Adrenal gland (tissue), 12 donors: ENCODE results near the gene GABRG2. TPM values are rescaled to one million over a fixed set of nuclear protein-coding genes. Genes with fewer than 3 reads are reported as not detected.

Experiments
- DNase-seq, 7 donors: peaks; one replicate each; pipeline ENCODE4 v3.0.0-alpha.2; 2019 to 2020
- H3K27ac ChIP-seq, 5 donors: fragments of 200-600 bp; sonication (generic) in 4 of 5; 1 replicate in 3 of 5; 2 replicates in 2 of 5; pipeline versions ENCODE4 v1.5.1 to v1.8.0; 2016 to 2020; ENCODE audit warnings: mild to moderate bottlenecking in 1 of 5
- H3K27me3 ChIP-seq: fragments of 200-600 bp; 2 replicates; pipeline ENCODE4 v1.8.0; 2021
- H3K36me3 ChIP-seq, 2 donors: fragments of 200-600 bp; replicated peaks in 1 of 2; 1 replicate in 1 of 2; 2 replicates in 1 of 2; pipeline versions ENCODE4 v1.5.1 to v1.8.0; 2018 to 2022
- H3K4me1 ChIP-seq, 2 donors: fragments of 200-600 bp; replicated peaks in 1 of 2; 1 replicate in 1 of 2; 2 replicates in 1 of 2; pipeline versions ENCODE4 v1.5.1 to v1.8.0; 2018 to 2021
- H3K4me3 ChIP-seq, 4 donors: fragments of 200-600 bp; sonication (generic) in 3 of 4; one replicate each; pipeline ENCODE4 v1.5.1; 2016 to 2018
- H3K9me3 ChIP-seq, 3 donors: fragments of 200-600 bp; sonication (generic) in 1 of 3; replicated peaks in 1 of 3; 1 replicate in 2 of 3; 2 replicates in 1 of 3; pipeline versions ENCODE4 v1.5.1 to v1.8.0; 2016 to 2021
- POLR2A ChIP-seq, 2 donors: fragments of 450-650 bp; IDR thresholded peaks; one replicate each; pipeline ENCODE4 v1.6.1; 2017; ENCODE audit warnings: antibody characterized with exemption in 2 of 2, mild to moderate bottlenecking in 2 of 2, moderate library complexity in 1 of 2
- WGBS, 4 donors: extraction: QIAGEN DNeasy Blood & Tissue Kit in 2 of 4; methylation state at CpG; one replicate each; pipeline versions ENCODE4 v1.1.5 to v1.1.7; 2013 to 2017; 5-methylcytosine and 5-hydroxymethylcytosine counted together
- intact Hi-C, 2 donors: fragments of 100-400 bp; cut with DNase I; formaldehyde crosslinking; loops; one replicate each; pipeline versions ENCODE4 v1.14.1 to v1.15.0; 2022 to 2023
- polyA plus RNA-seq, 3 donors: library from polyadenylated mRNA; stranded (reverse); fragments of 200-250 nt in 2 of 3; fragments of 350-450 nt in 1 of 3; fragmentation: Illumina TruSeq in 1 of 3; extraction: RNeasy Lipid Tissue Mini Kit (QIAGEN cat#74804) in 1 of 3; gene quantifications; one replicate each; pipeline ENCODE4 v1.2.3, GENCODE V29; 2013 to 2014
- total RNA-seq, 9 donors: library from RNA; depleted of rRNA in 4 of 9; stranded (reverse); fragments of >200 nt in 4 of 9; fragments of 120-200 nt in 1 of 9; fragmentation: NEBNext Ultra II Directional in 1 of 9; extraction: Animal tissue kit (Norgen Biotek cat#: 25700) in 1 of 9; gene quantifications; one replicate each; pipeline versions ENCODE4 v1.1.0 to v1.2.4, GENCODE V29; 2013 to 2023
- TF ChIP-seq, protein P1 (sequence below), 6 experiments: fragments of 450-650 bp in 4 of 6; fragments of 200-600 bp in 2 of 6; sonication (generic) in 1 of 6; IDR thresholded peaks; 1 replicate in 5 of 6; 2 replicates in 1 of 6; pipeline versions ENCODE4 v1.5.1 to v1.8.0; 2016 to 2021; ENCODE audit warnings: antibody characterized with exemption in 6 of 6, mild to moderate bottlenecking in 2 of 6, moderate library complexity in 1 of 6
- donor health status: healthy with polysubstance abuse.
- donor health status: Bipolar disorder and iron deficiency.
- donor health status: DM: yes; HTN: yes; CAD: no.
- donor health status: DM: no; HTN: no; CAD: no.
- donor health status: DM: no; HTN: no; CAD: no.
- donor health status: DM: yes; HTN: yes; CAD: no.

GABRG2 gene
- total and polyA plus RNA-seq, 12 donors, result 0.11 to 11.2 (median 1.6) TPM; not detected in 3

DNA sequence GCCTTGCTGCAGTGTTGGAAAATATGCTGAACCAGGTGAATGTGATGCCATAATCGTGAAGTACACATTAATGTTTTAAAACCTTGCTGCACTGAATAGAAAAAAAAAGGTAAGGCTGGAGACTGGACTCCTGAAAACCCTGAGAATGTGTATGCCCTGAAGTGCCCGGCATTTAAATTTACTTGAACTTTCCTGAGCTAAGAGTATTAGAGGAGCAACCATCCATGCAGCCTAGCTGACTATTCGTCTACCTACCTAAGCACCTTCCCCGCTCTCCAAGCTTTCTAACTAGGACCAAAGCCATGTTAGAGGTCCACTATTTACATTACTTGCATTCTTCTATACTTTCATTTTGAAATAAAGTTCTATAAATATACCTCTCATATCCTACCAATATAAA is 1.4 kb downstream of the GABRG2 start:
- H3K27ac ChIP-seq, result no peak overlapping the region
- 68 to 82% (median 74%) methylated on average over 4 of the region's 4 CpGs for WGBS, 4 donors
- H3K4me3 ChIP-seq, result no peak overlapping the region
- H3K9me3 ChIP-seq, result no peaks in the 10 kb centered on the region
- no peak for DNase-seq
- H3K4me1 ChIP-seq, result no peaks in the 10 kb centered on the region
- no peaks in the 10 kb centered on the region for H3K36me3 ChIP-seq
- TF ChIP-seq, protein P1, sequence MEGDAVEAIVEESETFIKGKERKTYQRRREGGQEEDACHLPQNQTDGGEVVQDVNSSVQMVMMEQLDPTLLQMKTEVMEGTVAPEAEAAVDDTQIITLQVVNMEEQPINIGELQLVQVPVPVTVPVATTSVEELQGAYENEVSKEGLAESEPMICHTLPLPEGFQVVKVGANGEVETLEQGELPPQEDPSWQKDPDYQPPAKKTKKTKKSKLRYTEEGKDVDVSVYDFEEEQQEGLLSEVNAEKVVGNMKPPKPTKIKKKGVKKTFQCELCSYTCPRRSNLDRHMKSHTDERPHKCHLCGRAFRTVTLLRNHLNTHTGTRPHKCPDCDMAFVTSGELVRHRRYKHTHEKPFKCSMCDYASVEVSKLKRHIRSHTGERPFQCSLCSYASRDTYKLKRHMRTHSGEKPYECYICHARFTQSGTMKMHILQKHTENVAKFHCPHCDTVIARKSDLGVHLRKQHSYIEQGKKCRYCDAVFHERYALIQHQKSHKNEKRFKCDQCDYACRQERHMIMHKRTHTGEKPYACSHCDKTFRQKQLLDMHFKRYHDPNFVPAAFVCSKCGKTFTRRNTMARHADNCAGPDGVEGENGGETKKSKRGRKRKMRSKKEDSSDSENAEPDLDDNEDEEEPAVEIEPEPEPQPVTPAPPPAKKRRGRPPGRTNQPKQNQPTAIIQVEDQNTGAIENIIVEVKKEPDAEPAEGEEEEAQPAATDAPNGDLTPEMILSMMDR (IDR thresholded peaks at IDR 0.05), result no peak
- no peak for TF ChIP-seq POLR2A (IDR thresholded peaks at IDR 0.05)
- intact Hi-C loops, result no loop called here
- H3K27me3 ChIP-seq, result no peaks in the 10 kb centered on the region

DNA sequence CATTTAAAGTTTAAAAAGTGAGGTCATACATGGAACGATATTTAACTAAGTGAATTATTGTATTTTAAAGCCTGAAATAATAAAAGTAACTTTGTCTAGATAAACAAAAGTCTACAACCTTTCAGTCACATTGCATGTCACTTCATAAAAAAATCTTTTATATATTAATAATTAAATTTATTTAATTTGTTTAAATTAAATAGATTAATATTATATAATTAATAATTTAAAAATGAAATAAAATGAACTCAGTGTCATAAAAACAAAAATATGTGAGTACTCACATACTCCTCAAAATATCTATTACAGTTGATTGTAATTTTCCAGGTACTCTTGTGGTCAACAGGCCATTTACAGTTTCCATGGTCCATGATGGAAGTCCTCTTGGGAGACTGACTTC is 11.2 kb downstream of the GABRG2 start:
- Histone ChIP-seq H3K9me3 (no peaks in the 10 kb centered on the region), H3K4me1 (no peaks in the 10 kb centered on the region), H3K4me3 (no peak overlapping the region), H3K27me3 (no peaks in the 10 kb centered on the region), H3K36me3 (no peaks in the 10 kb centered on the region), H3K27ac (no peak overlapping the region)
- intact Hi-C loops, result no loop called here
- TF ChIP-seq, protein P1 (IDR thresholded peaks at IDR 0.05), result no peak
- no peak for TF ChIP-seq POLR2A (IDR thresholded peaks at IDR 0.05)
- no peak for DNase-seq
- 70 to 84% (median 76%) methylated on average over 1 of the region's 1 CpG for WGBS, 4 donors

DNA sequence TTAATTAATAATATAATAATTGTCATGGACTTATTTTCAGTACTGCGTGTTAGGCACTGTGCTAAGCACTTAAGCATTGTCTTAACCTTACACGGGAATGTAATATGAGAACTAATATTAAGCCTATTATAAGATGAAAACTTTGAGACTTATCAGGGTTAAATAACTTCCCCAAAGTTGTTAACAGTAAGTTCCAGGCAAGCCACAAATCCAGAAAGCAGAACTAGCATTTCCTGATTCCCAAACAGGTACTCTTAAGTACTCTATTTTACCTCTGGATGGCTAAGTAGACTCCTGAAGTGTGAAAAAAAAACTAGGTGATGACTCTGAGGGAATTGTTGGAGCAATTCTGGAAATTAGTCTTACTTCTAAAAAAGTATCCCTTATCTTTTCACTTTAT is 23.8 kb downstream of the GABRG2 start:
- no peaks in the 10 kb centered on the region for H3K9me3 ChIP-seq
- intact Hi-C loops, result no loop called here
- 62 to 81% (median 70%) methylated on average over 2 of the region's 2 CpGs for WGBS, 4 donors
- no peak overlapping the region for H3K27ac ChIP-seq
- no peaks in the 10 kb centered on the region for H3K36me3 ChIP-seq
- DNase-seq, result no peak
- H3K4me1 ChIP-seq, result no peaks in the 10 kb centered on the region
- TF ChIP-seq POLR2A (IDR thresholded peaks at IDR 0.05), result no peak
- TF ChIP-seq, protein P1 (IDR thresholded peaks at IDR 0.05), result no peak
- no peaks in the 10 kb centered on the region for H3K27me3 ChIP-seq
- no peak overlapping the region for H3K4me3 ChIP-seq

DNA sequence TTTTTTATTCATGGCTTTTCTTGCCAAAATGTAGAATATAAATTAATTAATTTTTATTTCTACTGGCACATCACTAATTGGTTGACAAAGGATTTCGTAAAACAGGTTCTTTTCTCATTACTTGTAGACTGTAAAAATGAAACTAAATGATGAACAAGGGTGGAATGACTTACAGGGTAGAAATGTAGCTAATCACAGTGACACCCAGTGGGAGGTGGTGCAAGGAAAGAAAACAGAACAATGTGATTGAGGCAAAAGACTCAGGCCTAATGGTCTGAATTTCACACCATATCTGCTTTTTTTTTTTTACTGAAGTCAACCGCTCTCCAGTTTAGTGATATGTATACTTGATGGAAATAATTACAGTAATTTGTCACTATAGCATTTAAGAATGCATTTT is 28.9 kb downstream of the GABRG2 start:
- Histone ChIP-seq H3K4me3 (no peak overlapping the region), H3K9me3 (no peaks in the 10 kb centered on the region), H3K27me3 (no peaks in the 10 kb centered on the region), H3K36me3 (no peaks in the 10 kb centered on the region), H3K4me1 (no peaks in the 10 kb centered on the region), H3K27ac (no peak overlapping the region)
- 43 to 67% (median 59%) methylated on average over 2 of the region's 2 CpGs for WGBS, 4 donors
- intact Hi-C loops, result no loop called here
- DNase-seq, result no peak
- no peak for TF ChIP-seq POLR2A (IDR thresholded peaks at IDR 0.05)
- TF ChIP-seq, protein P1 (IDR thresholded peaks at IDR 0.05), result no peak
